Right cardiac atrium (tissue), 5 donors: Measurements from ENCODE around the gene RGS6. TPM values are rescaled to one million over a fixed set of nuclear protein-coding genes. Genes with fewer than 3 reads are reported as not detected.

ENCODE experiments used
- ATAC-seq, 2 donors: fragments of 200-7000 bp; cut with Tn5 transposase; one replicate each; pipeline versions ENCODE4 v1.8.0 to v1.9.1; 2020; ENCODE audit warnings: moderate library complexity in 2 of 2, mild to moderate bottlenecking in 1 of 2
- DNase-seq, 3 donors: peaks; one replicate each; pipeline ENCODE4 v3.0.0-alpha.2; 2020
- H3K27ac ChIP-seq: one replicate; pipeline ENCODE4 v1.5.1; 2013; ENCODE audit warnings: mild to moderate bottlenecking, low read length, control low read depth, moderate library complexity
- H3K27me3 ChIP-seq: one replicate; pipeline ENCODE4 v1.6.1; 2013; ENCODE audit not compliant: control insufficient read depth, insufficient read depth
- H3K4me1 ChIP-seq: one replicate; pipeline ENCODE4 v1.6.1; 2013; ENCODE audit warnings: low read length; ENCODE audit not compliant: control insufficient read depth, insufficient read depth
- H3K4me3 ChIP-seq: one replicate; pipeline ENCODE4 v1.5.1; 2013; ENCODE audit warnings: low read length, control low read depth
- H3K9me3 ChIP-seq: one replicate; pipeline ENCODE4 v1.6.1; 2013; ENCODE audit warnings: low read length; ENCODE audit not compliant: control insufficient read depth
- WGBS: extraction: QIAGEN DNeasy Blood & Tissue Kit; methylation state at CpG from one replicate; pipeline ENCODE4 v1.1.7; 2013; 5-methylcytosine and 5-hydroxymethylcytosine counted together
- intact Hi-C, 4 donors: fragments of 100-400 bp; cut with DNase I; formaldehyde crosslinking; loops; one replicate each; pipeline versions ENCODE4 v1.11.0 to v1.14.0; 2022 to 2023
- polyA plus RNA-seq: library from polyadenylated mRNA; stranded (reverse); fragments of 200-250 nt; gene quantifications from one replicate; pipeline ENCODE4 v1.2.3, GENCODE V29; 2013
- total RNA-seq, 4 donors: library from RNA; stranded (reverse); fragmentation: NEBNext Ultra II Directional; extraction: Animal tissue kit (Norgen Biotek cat#: 25700); gene quantifications; one replicate each; pipeline ENCODE4 v1.2.1, GENCODE V29; 2021
- donor health status: healthy with polysubstance abuse.
- donor health status: DM: no; HTN: yes; CAD: no.
- donor health status: DM: no; HTN: no; CAD: no.
- donor health status: DM: no; HTN: yes; CAD: no; lungs with severe emphysema.
- donor health status: DM: yes; HTN: yes; CAD: no.

RGS6 gene
- total and polyA plus RNA-seq, 5 donors = 12.7 to 51.4 (median 24.5) TPM

DNA sequence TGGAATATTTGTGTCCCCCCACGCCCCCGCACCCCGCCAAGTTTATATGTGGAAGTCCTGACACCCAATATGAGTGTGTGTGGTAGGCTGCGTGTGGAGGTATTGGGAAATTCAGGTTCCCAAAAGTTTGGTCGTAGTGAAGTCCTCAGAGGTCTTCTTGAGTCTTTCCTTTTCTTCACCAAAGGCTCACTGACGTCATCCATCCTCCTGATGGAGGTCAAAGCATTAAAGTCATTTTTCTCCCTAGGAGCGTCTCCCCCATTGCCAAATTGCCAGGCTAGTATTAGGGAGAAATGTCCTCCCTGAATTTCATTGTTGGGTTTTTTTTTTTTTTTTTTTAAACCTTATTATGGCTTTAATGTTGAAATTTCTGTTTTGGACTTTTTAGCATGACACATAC, 113.7 kb downstream of the RGS6 start:
- no peaks in the 10 kb centered on the region for H3K9me3 ChIP-seq
- no peaks in the 10 kb centered on the region for H3K27me3 ChIP-seq
- peaks cover 2% of the 10 kb centered on the region for H3K4me1 ChIP-seq
- H3K27ac ChIP-seq = no peak overlapping the region
- intact Hi-C loops = no loop called here
- no peak overlapping the region for H3K4me3 ChIP-seq
- 90% methylated on average over 7 of the region's 7 CpGs for WGBS
- no peak for ATAC-seq
- no peak for DNase-seq

DNA sequence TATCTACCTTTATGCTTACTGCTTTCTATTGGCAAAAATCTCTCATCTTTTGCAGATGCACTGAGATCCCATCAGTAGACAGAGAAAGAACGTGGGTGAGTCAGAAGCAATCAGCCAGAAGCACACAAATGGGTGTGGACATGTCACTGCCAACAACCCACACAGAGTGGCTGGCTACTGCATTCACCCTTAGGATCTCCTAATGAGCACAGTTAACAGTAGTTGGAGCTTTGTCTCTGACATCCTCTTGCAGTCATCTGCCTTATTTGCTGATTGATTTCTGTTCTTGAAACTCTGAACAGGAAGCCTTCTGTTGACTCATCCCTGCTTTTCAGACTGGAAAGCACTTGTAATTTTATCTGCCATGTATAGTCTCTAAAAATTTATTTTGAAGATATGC, 117.2 kb downstream of the RGS6 start:
- ATAC-seq = no peak
- WGBS = 45% methylated on average over 1 of the region's 1 CpG
- no peak for DNase-seq
- intact Hi-C loops = no loop called here
- Histone ChIP-seq H3K27me3 (no peaks in the 10 kb centered on the region), H3K4me1 (peaks cover 2% of the 10 kb centered on the region), H3K27ac (no peak overlapping the region), H3K4me3 (no peak overlapping the region), H3K9me3 (no peaks in the 10 kb centered on the region)

DNA sequence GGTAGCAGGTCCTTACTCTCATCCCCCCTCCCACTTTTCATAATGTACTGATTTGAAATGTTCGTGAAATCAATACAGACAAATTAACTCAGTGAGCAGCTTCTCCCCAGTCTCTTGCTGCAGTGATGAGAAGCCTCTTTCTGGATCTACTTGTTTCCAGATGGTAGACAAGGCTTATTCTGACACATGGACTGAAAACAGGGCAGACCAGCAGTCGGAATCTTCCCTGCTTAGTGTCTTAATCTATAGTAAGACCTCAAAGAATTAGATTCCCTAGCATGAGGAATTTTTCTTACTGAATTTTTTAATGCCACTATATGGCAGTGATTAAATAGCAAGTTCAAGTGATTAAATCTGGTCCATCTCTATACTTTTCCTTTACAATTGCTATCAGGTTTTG, 120.1 kb downstream of the RGS6 start:
- H3K9me3 ChIP-seq = no peaks in the 10 kb centered on the region
- no peak for ATAC-seq
- DNase-seq = no peak
- no peak overlapping the region for H3K4me3 ChIP-seq
- H3K27me3 ChIP-seq = no peaks in the 10 kb centered on the region
- no peak overlapping the region for H3K27ac ChIP-seq
- intact Hi-C loops = no loop called here
- 81% methylated on average over 2 of the region's 2 CpGs for WGBS
- peaks cover 4% of the 10 kb centered on the region for H3K4me1 ChIP-seq

DNA sequence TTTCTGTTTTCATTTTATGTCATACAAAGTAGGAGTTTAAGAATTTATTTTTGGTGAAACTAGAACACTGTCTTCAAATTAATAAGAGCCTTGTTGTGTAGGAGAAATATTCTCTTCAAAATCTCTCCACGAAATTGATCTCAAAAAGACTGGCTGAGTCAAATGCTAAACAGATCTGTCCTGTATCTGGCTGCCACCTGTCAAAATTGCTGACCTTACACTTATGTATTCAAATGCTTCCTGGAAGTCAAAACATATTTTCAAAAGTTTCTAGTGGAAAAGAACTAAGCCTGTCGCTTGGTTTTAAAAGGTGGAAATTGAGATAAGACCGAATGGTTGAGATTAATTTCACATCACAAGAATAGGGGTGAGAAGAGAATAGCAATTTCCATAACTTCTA, 121.4 kb downstream of the RGS6 start:
- H3K9me3 ChIP-seq = no peaks in the 10 kb centered on the region
- H3K4me1 ChIP-seq = peaks cover 4% of the 10 kb centered on the region
- no peaks in the 10 kb centered on the region for H3K27me3 ChIP-seq
- DNase-seq (no peak), ATAC-seq (no peak)
- H3K4me3 ChIP-seq = no peak overlapping the region
- intact Hi-C loops = no loop called here
- no peak overlapping the region for H3K27ac ChIP-seq
- WGBS = 49% methylated on average over 3 of the region's 3 CpGs

DNA sequence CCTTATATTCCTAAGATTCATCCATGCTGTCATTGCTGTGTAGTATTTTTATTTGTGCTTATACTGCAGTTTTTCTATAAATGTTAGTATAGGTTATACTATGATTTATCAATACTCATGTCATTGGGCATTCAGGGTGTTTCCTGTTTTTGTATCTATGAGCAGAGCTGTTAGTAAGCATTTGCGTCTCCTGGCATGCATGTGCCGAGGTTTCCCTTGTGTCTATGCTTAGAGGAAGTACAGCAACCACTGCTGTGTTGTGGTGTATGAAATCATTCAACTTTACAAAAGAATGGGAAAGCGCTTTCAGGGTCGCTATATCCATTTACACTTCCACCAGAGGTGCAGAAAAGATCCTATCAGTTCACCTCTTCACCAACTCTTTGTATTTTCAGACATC, 122.7 kb downstream of the RGS6 start:
- 53% methylated on average over 4 of the region's 4 CpGs for WGBS
- intact Hi-C loops = no loop called here

DNA sequence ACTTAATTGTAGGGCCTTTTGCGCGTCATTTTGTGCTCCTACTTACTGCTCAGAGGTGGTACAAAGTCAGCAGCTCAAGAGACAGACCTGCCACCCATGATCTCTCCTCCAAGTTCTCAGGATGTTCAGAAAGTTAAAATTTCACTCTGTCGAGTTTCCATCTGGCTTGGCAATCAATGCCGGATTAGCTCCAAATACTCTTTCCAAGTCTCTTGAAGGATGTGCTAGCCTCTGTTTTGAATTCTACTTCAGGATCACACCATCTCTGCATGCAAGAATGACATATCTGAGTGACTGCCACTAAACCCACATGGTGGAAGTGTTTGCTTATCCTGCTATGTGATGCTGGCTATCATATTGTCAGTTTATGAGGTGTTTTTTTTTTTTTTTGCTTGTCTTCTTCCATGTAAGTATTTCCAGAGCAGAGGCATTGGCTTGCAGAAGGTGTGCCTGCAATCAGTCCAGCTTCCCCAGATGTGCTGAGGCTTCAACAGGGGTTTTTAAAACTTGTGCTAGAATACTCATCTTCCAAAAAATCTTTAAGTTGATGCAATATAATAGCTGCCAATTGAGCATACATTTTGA, 125.6 kb downstream of the RGS6 start:
- Histone ChIP-seq H3K27ac (no peak overlapping the region), H3K4me3 (no peak overlapping the region), H3K4me1 (peaks cover 5% of the 10 kb centered on the region), H3K27me3 (no peaks in the 10 kb centered on the region), H3K9me3 (no peaks in the 10 kb centered on the region)
- intact Hi-C loops = no loop called here
- ATAC-seq (peak in 1 of 2 donors; percentile 54), DNase-seq (no peak)
- 70% methylated on average over 4 of the region's 4 CpGs for WGBS

More for the DNA sequence above, 122.7 kb downstream of the RGS6 start:
- no peak overlapping the region for H3K27ac ChIP-seq
- H3K4me3 ChIP-seq = no peak overlapping the region
- ATAC-seq (no peak), DNase-seq (no peak)
- H3K27me3 ChIP-seq = no peaks in the 10 kb centered on the region
- peaks cover 4% of the 10 kb centered on the region for H3K4me1 ChIP-seq
- no peaks in the 10 kb centered on the region for H3K9me3 ChIP-seq

DNA sequence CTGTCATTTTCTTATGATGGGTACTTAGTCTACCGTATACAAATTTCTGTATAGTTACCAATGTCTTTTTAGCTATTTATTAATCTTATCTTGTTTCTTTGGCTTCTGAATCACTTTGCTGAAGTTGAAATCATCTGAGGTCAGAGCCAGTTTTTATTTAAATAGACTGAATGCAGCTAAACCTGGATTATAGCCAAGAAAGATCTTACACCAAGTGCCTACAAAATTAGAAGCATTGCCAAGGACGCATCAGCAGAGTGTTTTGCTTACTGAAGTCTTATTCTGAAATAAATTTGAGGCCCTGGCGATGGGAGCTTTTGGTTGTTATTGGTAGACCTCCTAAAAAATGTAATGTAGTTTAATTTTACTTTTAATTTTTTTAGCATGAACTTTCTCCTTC, 128.2 kb downstream of the RGS6 start:
- Histone ChIP-seq H3K27me3 (no peaks in the 10 kb centered on the region), H3K4me1 (peaks cover 7% of the 10 kb centered on the region), H3K4me3 (no peak overlapping the region), H3K27ac (no peak overlapping the region), H3K9me3 (no peaks in the 10 kb centered on the region)
- ATAC-seq = no peak
- 30% methylated on average over 3 of the region's 3 CpGs for WGBS
- DNase-seq = no peak
- intact Hi-C loops = no loop called here

DNA sequence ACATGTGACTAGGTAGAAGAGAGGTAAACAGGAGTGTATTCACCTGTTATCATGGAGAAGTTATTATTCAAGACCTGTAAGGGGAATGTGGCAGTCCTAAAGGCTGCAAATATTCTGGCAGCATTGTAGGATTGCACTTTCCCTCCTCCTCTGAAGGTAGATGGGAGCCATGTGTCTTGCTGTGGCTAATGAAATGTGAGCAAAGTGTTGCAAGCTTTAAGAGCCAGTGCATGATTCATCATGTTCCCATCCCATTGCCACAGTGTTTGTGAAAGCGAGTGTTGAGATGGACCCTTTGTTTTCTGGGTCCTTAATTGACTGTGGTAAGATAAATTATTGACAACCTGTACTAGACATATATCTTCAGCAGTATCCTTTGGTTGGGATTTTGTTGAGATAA, 128.7 kb downstream of the RGS6 start:
- Histone ChIP-seq H3K9me3 (no peaks in the 10 kb centered on the region), H3K27ac (peak overlapping the region; percentile 27), H3K27me3 (no peaks in the 10 kb centered on the region), H3K4me3 (no peak overlapping the region), H3K4me1 (peaks cover 7% of the 10 kb centered on the region)
- ATAC-seq = peak in 1 of 2 donors; percentile 57
- intact Hi-C loops = no loop called here
- DNase-seq = no peak
- 58% methylated on average over 1 of the region's 1 CpG for WGBS

DNA sequence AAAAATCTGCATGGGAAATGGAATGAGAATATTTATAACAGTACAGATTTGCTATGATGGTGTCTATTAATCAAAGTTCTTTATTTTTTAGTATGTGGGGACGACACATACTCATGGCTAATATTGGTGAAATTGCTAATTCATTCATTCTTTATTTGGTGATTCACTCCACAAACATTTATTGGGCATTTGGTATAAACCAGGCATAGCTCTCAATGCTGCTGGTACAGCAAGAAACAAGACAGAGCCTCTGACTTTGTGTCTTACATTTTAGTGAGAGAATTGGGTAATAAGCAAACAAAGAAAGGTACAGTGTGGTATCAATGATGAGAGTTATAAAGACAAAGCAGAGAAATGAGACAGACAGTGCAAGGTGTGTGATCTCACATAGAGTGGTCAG, 129.5 kb downstream of the RGS6 start:
- Histone ChIP-seq H3K9me3 (no peaks in the 10 kb centered on the region), H3K4me3 (no peak overlapping the region), H3K27ac (no peak overlapping the region), H3K27me3 (no peaks in the 10 kb centered on the region), H3K4me1 (peaks cover 6% of the 10 kb centered on the region)
- intact Hi-C loops = no loop called here
- DNase-seq = no peak
- ATAC-seq = no peak
- WGBS = 84% methylated on average over 1 of the region's 1 CpG

DNA sequence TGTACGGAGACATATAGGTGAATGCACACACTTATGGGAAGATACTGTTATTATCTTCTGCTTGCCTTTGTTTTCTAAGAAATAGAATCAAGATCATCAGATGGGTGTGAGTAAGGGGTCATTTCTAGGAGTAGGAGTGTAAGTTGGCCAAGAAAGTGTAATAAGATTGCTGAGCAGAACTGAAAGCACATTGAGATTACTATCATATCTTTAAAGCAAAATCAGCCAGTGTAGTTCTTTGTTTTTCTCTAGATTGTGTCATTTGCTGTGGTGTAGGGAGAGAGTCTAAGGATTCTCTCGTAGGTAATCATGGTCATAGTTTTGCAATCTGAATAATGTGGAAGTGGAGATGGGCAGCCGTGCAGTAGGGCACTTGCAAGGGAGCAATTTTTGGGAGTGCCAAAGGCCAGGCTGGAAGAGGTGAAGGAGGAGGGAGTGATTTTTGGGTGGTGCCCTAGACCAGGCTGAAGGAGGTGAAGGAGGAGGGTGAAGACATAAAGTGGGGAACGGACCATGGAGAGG, 131.6 kb downstream of the RGS6 start:
- 56% methylated on average over 4 of the region's 4 CpGs for WGBS
- ATAC-seq = no peak
- Histone ChIP-seq H3K27me3 (no peaks in the 10 kb centered on the region), H3K9me3 (no peaks in the 10 kb centered on the region), H3K27ac (no peak overlapping the region), H3K4me1 (peaks cover 6% of the 10 kb centered on the region), H3K4me3 (no peak overlapping the region)
- no peak for DNase-seq
- intact Hi-C loops = no loop called here

DNA sequence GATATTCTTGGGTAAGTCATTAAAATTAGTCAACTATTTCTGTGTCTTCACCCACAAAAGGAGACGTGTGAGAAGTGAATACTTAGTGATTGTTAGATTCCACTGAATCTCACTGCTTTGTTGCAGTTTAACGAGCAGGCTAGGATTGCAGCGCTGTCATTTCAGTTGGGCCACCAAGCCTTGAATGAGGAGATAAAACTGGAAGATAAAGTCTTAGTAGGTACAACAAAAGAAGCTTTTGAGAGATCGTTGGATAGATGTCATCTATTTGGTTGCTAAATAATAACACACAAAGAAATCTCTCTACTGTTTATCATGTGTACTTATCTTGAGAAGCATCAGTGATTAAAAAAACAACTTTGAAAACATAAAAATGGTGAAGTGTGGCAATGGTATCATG, 132.3 kb downstream of the RGS6 start:
- ATAC-seq (no peak), DNase-seq (no peak)
- H3K27me3 ChIP-seq = no peaks in the 10 kb centered on the region
- peaks cover 5% of the 10 kb centered on the region for H3K4me1 ChIP-seq
- intact Hi-C loops = no loop called here
- 57% methylated on average over 4 of the region's 4 CpGs for WGBS
- no peak overlapping the region for H3K4me3 ChIP-seq
- H3K9me3 ChIP-seq = no peaks in the 10 kb centered on the region
- no peak overlapping the region for H3K27ac ChIP-seq

DNA sequence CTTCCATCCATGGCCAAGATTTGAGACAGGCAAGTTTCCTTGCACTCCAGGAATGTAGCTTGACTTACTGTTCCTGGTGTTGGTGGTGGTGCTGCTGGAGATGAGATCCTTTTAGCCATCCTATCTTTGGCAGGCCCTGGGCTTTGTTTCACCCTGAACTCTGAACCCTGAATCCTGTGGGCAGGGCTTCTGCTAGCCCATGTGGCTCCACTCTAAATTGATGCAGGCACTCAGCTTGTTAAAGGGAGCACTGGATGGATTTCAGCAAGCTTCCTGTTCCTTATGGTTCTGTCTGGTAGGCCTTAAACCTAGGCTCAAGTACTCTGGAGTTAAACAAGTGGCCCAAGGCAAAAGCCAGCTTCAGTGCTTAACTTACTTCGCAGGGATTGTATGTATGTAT, 138.2 kb downstream of the RGS6 start:
- DNase-seq = no peak
- Histone ChIP-seq H3K4me3 (no peak overlapping the region), H3K9me3 (no peaks in the 10 kb centered on the region), H3K27me3 (no peaks in the 10 kb centered on the region), H3K27ac (no peak overlapping the region), H3K4me1 (no peaks in the 10 kb centered on the region)
- intact Hi-C loops = no loop called here
- ATAC-seq = no peak
- WGBS = 95% methylated on average over 1 of the region's 1 CpG
